Stimulated activated naive CD4-positive, alpha-beta T cell treated with Interleukin-2 at 50 U/mL for 16 hours (primary cell): ENCODE measurements around the gene BNIP3.

Source experiments
- DNase-seq: peaks from one replicate; lab custom pipeline; 2025; lab: John Stamatoyannopoulos, UW

Gene BNIP3

GRCh38 chr10:131981429-131982184 lies at the start of gene BNIP3:
TSS of gene BNIP3 (minus strand) at chr10:131981923. CDS start at chr10:131981806, 117 bp downstream.
- DNase-seq, result peak; percentile 92

- DNase-seq, result no peak
These were observed 49.3 kb upstream of the BNIP3 start for GRCh38 chr10:132030898-132031463.

GRCh38 chr10:132028706-132029105 lies 47.0 kb upstream of the BNIP3 start:
- no peak for DNase-seq

- no peak for DNase-seq
These were observed 45.8 kb upstream of the BNIP3 start for GRCh38 chr10:132027423-132027983.

GRCh38 chr10:132023092-132023811 lies 41.5 kb upstream of the BNIP3 start:
- peak; percentile 65 for DNase-seq

- no peak for DNase-seq
These were observed 40.5 kb upstream of the BNIP3 start for GRCh38 chr10:132022241-132022640.

GRCh38 chr10:132021504-132022143 lies 39.9 kb upstream of the BNIP3 start:
- no peak for DNase-seq

- DNase-seq, result no peak
These were observed 39.3 kb upstream of the BNIP3 start for GRCh38 chr10:132021046-132021445.

GRCh38 chr10:132020456-132020855 lies 38.7 kb upstream of the BNIP3 start:
- no peak for DNase-seq

GRCh38 chr10:132019366-132019765 lies 37.6 kb upstream of the BNIP3 start:
- no peak for DNase-seq

- DNase-seq, result no peak
These were observed 36.7 kb upstream of the BNIP3 start for GRCh38 chr10:132018446-132018845.

GRCh38 chr10:132016514-132016913 lies 34.8 kb upstream of the BNIP3 start:
- no peak for DNase-seq

GRCh38 chr10:132011445-132011844 lies 29.7 kb upstream of the BNIP3 start:
- DNase-seq, result no peak

GRCh38 chr10:132011024-132011423 lies 29.3 kb upstream of the BNIP3 start:
- no peak for DNase-seq

- DNase-seq, result no peak
These were observed 28.8 kb upstream of the BNIP3 start for GRCh38 chr10:132010483-132010882.

- DNase-seq, result no peak
These were observed 27.9 kb upstream of the BNIP3 start for GRCh38 chr10:132009575-132009974.

- DNase-seq, result no peak
These were observed 26.0 kb upstream of the BNIP3 start for GRCh38 chr10:132007681-132008080.

GRCh38 chr10:132006966-132007365 lies 25.2 kb upstream of the BNIP3 start:
- no peak for DNase-seq

- no peak for DNase-seq
These were observed 23.4 kb upstream of the BNIP3 start for GRCh38 chr10:132005147-132005546.

- DNase-seq, result no peak
These were observed 22.3 kb upstream of the BNIP3 start for GRCh38 chr10:132004052-132004451.

- DNase-seq, result no peak
These were observed 21.7 kb upstream of the BNIP3 start for GRCh38 chr10:132003282-132003924.

GRCh38 chr10:132002004-132002403 lies 20.3 kb upstream of the BNIP3 start:
- DNase-seq, result no peak
